GM18502 (cell line): ENCODE results near the gene TSPAN9.

Source experiments
- ATAC-seq: cut with Tn5 transposase; IDR thresholded peaks from one replicate; pipeline ENCODE4 v1.9.1; 2021; ENCODE audit warnings: mild to moderate bottlenecking; ENCODE audit not compliant: unreplicated experiment, poor library complexity

Gene TSPAN9

GRCh38 chr12:3233797-3234196 lies 156.6 kb downstream of the TSPAN9 start:
- no peak for ATAC-seq

DNA sequence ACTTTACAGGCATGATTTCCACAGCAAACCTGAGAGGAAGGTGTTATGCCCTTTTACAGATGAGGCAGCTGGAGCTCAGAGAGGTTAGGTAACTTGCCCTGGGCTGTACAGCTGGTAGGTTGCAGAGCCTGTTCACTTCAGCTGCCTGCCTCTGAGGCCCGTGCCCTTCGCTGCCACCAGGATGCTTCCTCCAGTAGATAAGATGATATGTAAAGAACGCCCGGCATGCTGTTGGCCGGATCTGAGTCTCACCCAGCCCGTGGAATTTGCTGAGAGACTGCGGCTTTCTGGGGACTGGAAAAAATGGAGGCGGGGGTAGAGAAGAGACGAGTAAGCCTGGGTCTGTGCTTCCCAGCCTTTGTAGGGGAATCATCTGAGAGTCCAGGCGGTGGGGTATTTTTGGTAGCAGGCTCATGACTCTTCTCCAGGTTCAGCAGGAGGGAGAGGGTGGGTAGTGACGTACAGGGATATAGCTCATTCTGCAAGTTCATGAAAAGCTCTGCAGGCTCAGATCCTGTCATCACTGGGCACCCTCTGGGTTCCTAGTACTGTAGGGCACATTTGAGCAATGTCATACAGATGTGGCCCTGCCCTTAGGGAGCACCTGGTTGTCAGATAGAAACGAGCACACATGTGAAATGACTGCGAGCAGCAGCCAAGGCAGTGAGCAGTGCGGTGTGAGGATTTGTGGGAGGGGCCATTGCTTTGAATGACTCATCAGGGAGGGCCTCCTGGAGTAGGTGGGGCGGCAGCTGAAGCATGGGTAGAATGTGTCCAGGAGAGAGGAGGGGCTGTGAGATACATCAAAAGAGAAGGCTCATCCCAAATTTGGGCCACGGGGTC lies 159.4 kb downstream of the TSPAN9 start:
- ATAC-seq = no peak

GRCh38 chr12:3238196-3238595 lies 161.0 kb downstream of the TSPAN9 start:
- no peak for ATAC-seq

DNA sequence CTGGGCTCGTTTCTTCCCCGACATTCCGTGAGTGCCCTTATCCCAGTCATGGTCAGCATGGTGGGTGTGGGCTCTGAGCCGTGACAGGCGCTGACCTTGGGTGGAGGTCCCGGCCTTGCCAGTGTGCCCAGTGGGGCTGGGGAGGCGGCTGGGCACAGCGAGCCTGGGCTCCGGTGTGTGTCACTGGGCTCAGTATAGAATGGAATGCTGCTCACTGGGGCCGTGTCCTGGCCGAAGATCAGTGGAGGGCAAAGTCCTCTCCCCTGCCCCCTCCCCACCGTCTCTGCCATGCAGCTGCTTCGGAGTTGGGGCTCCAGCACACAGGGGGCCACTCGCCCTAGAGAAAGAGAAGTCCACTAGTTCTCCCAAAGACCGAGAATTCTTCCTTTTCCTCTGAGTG lies 164.4 kb downstream of the TSPAN9 start:
- ATAC-seq = no peak

GRCh38 chr12:3242199-3242863 lies 165.2 kb downstream of the TSPAN9 start:
- ATAC-seq = no peak

GRCh38 chr12:3243376-3244084 lies 166.4 kb downstream of the TSPAN9 start:
- no peak for ATAC-seq

- ATAC-seq = no peak
These were observed 167.1 kb downstream of the TSPAN9 start for GRCh38 chr12:3244219-3244750.

DNA sequence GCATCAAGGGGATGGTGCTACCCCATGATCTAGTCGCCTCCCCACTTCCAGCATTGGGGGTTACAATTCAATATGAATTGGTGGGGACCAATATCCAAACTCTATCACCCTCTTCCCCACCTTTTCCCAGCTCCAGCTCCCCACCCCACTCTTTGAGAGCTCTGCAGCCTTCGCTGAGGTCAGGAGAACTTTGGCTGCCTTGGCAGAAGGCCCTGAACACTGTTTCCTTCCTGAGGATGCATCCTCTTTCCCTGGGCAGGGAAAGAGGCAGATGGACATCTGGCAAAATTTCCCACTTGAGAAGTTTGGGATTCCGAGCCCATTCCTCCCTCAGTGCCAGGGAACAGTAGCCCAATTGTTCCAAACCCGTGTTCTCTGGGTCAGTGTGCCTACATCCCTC lies 169.1 kb downstream of the TSPAN9 start:
- ATAC-seq = no peak

GRCh38 chr12:3247077-3247476 lies 169.9 kb downstream of the TSPAN9 start:
- no peak for ATAC-seq

DNA sequence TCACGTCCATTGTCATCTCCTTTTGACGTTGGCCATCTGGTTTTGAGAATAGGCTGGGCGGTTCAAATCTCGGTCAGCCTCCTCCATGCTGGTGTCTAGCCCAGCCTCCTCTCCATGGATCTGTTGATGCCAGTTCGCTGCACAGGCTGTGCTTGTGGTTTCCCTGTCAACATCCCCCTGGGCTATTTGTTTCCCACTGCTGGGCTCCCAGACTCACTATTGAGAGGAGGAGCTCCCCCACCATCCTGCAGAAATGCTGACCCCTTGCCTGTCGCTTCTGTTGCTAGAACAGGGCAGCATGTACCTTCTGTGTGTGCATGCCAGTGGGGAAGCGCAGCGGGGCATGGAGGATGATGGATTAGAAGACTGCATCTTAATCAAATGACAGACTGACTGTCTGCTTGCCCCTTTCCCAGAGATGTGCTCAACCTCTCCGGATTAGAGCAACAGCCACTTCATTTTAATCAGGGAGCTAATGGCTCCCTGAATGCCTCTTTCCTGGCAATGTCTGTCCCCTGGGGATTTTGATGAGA lies 170.5 kb downstream of the TSPAN9 start:
- no peak for ATAC-seq

DNA sequence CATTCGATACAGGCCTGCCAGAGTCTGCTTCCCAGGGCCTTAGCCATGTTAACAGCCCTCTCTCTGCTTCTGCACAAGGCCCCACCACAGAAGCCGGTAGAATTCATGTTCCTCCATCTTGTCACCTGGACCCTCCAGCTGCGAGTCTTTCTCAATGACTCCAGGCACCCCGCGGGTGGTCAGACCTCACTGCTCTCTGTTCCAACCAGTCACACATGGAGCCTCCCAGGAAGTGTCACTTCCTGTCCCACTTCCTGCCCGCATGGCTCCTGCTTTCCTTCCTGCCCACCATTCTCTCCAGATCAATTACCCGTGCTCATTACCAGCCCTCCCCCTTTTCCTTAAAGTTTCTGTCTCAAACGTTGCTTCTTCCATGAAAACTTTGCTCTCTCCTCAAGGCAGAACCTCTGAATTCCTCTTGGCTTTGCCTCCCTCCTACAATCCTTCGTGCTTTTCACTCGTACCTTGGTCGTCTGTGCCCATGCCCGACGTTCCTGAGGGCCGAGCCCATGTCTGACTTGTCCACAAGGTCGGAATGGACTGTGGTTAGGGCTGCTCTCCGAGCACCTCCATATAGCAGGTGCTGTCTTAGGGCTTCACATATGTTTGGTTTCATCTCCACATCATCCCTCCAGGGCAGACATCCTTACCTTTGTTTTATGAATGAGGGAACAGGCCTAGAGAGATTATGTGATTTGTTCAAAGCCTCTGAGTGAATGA lies 172.1 kb downstream of the TSPAN9 start:
- no peak for ATAC-seq

DNA sequence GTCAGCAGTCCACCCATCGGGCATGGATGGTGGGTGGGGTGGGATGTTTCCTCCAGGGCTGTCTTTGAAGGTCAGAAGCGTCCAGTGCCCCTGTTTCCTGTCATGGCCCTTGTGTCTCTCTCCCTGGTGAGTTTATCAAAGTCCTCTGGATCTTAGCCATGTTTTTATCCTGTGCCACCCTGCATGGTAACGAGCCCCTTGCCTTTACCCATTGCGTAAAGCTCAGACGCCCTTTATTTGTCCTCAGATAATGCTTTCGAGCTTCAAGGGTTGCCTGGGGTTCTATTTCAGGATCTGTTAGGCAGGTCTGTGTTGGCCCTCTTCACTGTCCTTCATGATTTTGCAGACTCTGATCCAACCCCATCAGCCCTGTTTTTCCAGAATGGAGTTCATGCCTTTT lies 172.9 kb downstream of the TSPAN9 start:
- ATAC-seq = no peak

- no peak for ATAC-seq
These were observed 173.4 kb downstream of the TSPAN9 start for GRCh38 chr12:3250576-3250975.

DNA sequence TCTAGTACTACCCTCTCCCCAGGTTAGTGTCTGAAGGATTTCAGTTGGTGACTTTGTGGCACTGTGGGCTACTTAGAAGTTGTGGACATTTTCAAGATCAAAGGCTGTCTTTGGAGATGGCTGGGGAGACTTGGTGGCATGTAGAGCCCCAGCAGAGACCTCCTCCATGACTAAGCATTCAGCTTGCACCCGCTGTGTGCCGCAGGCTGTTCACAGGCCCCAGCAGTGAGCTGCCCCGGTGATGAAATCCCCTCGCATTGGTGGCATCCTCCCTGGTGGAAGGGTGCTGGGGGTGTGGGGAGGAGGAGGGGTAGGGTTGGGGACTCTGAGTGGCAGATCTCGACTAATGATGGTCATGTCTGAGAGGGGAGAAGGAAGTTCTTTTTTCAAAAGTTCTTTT lies 173.9 kb downstream of the TSPAN9 start:
- ATAC-seq = no peak

DNA sequence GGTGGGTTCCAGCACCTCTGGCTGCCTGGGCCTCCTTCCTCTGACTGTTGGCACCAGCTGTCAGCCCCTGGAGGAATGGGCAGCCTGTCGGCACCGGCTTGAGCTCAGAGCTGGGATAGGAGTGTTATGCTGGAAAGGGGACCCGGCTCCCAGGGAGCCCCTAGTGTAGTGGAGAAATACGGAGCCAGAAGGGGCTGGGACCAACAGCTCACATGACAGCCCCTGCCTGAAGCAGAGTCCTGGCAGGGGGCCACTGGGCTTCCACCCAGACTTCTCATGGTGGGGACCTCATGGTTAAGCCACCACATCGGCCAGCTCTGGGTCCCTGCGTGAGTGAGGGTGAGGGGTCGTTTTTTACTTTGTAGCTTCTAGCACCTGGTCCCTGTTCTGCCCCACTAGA lies 174.5 kb downstream of the TSPAN9 start:
- ATAC-seq = no peak

GRCh38 chr12:3252450-3252891 lies 175.3 kb downstream of the TSPAN9 start:
- no peak for ATAC-seq

- no peak for ATAC-seq
These were observed 176.6 kb downstream of the TSPAN9 start for GRCh38 chr12:3253682-3254275.

- ATAC-seq = no peak
These were observed 177.9 kb downstream of the TSPAN9 start for GRCh38 chr12:3255057-3255456.

DNA sequence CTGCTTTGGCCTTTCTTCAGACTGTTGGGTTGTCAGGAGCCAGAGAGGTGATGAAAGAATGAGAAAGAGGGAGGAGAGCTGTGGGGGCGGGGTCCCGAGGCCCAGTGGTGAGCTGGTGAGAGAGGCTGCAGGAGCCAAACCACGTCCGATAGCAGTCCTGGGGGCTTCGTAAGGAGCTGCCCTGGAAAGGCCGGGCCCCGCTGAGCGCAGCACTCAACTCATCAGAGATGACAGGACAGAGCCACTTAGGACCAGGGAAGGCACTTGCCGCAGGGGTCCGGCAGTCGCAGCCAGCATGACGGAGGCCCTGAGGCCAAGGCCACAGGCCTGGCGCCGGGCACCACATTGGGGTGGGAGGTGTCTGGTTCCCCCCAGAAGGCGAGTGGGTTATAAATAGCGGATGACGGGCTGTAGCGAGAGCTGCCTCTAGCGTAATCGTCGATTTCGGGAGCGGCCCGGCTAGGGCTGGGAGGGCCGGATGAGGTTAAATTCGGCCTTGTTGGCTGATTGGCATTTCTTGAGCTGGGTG lies 179.0 kb downstream of the TSPAN9 start:
- ATAC-seq = no peak
